Suprapubic skin (tissue), 4 donors: ENCODE measurements around the gene PSMA6. TPM values are rescaled to one million over a fixed set of nuclear protein-coding genes. Genes with fewer than 3 reads are reported as not detected.
"Not testable (repeated sequence)": the region's sequence is repeated elsewhere in the genome, so short reads cannot be mapped to it uniquely, and the experiment has no call there.

ENCODE experiments used
- DNase-seq, 2 donors: peaks; one replicate each; pipeline ENCODE4 v3.0.0-alpha.2; 2019; ENCODE audit warnings: low spot score in 2 of 2
- H3K27ac ChIP-seq: fragments of 200-600 bp; sonication (generic); one replicate; pipeline ENCODE4 v1.5.1; 2019
- H3K27me3 ChIP-seq: fragments of 200-600 bp; sonication (generic); one replicate; pipeline ENCODE4 v1.5.1; 2019
- H3K36me3 ChIP-seq: fragments of 200-600 bp; sonication (generic); one replicate; pipeline ENCODE4 v1.5.1; 2019
- H3K4me1 ChIP-seq: fragments of 200-600 bp; sonication (generic); one replicate; pipeline ENCODE4 v1.5.1; 2019
- H3K4me3 ChIP-seq: fragments of 200-600 bp; sonication (generic); one replicate; pipeline ENCODE4 v1.5.1; 2019; ENCODE audit warnings: mild to moderate bottlenecking
- H3K9me3 ChIP-seq: fragments of 200-600 bp; sonication (generic); one replicate; pipeline ENCODE4 v1.5.1; 2019
- EP300 ChIP-seq: sonication (generic); formaldehyde crosslinking; IDR thresholded peaks from one replicate; pipeline ENCODE4 v1.6.1; 2017; ENCODE audit warnings: antibody characterized with exemption
- POLR2A ChIP-seq, 2 donors: fragments of 450-650 bp; IDR thresholded peaks; one replicate each; pipeline ENCODE4 v1.6.1; 2017; ENCODE audit warnings: antibody characterized with exemption in 2 of 2, mild to moderate bottlenecking in 2 of 2, moderate library complexity in 2 of 2
- POLR2AphosphoS5 ChIP-seq, 3 donors: sonication (generic); formaldehyde crosslinking; IDR thresholded peaks; one replicate each; pipeline ENCODE4 v1.6.1; 2017; ENCODE audit warnings: antibody characterized with exemption in 3 of 3
- WGBS: methylation state at CpG from one replicate; pipeline ENCODE4 v1.1.5; 2018; 5-methylcytosine and 5-hydroxymethylcytosine counted together
- total RNA-seq, 4 donors: library from RNA; depleted of rRNA; stranded (reverse); fragments of >200 nt; gene quantifications; one replicate each; pipeline ENCODE4 v1.1.0, GENCODE V29; 2016
- TF ChIP-seq, protein P1 (sequence below), 2 donors: fragments of 200-600 bp in 1 of 2; fragments of 450-650 bp in 1 of 2; sonication (generic) in 1 of 2; IDR thresholded peaks; one replicate each; pipeline ENCODE4 v1.5.1; 2016 to 2019; ENCODE audit warnings: antibody characterized with exemption in 2 of 2, mild to moderate bottlenecking in 1 of 2, moderate library complexity in 1 of 2

Gene PSMA6
- total RNA-seq, 4 donors from 2014 or later: 80.4 to 133 (median 110) TPM

DNA sequence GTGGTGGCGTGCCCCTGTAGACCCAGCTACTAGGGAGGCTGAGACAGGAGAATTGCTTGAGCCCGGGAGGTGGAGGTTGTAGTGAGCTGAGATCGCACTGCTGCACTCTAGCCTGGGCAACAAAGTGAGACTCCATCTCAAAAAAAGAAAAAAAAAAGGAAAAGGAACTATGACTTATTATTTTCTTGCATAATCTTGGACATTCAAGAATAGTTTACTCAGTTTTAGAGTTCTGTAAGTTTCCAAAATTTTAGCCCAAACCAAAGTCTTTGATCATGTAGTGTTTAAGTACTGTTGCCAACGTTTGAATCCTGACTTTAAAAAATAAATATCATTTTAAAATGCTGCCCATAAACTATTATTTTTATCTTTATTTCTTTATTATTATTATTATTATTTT lies 6.2 kb downstream of the PSMA6 start:
- DNase-seq: no peak
- Histone ChIP-seq H3K27ac (no peak overlapping the region), H3K4me3 (no peak overlapping the region), H3K4me1 (peaks cover 55% of the 10 kb centered on the region), H3K9me3 (no peaks in the 10 kb centered on the region), H3K27me3 (no peaks in the 10 kb centered on the region), H3K36me3 (no peaks in the 10 kb centered on the region)
- WGBS: 85% methylated on average over 4 of the region's 4 CpGs
- TF ChIP-seq POLR2AphosphoS5 (IDR thresholded peaks at IDR 0.05) (no peak), POLR2A (IDR thresholded peaks at IDR 0.05) (no peak), EP300 (no peak)
- TF ChIP-seq, protein P1, sequence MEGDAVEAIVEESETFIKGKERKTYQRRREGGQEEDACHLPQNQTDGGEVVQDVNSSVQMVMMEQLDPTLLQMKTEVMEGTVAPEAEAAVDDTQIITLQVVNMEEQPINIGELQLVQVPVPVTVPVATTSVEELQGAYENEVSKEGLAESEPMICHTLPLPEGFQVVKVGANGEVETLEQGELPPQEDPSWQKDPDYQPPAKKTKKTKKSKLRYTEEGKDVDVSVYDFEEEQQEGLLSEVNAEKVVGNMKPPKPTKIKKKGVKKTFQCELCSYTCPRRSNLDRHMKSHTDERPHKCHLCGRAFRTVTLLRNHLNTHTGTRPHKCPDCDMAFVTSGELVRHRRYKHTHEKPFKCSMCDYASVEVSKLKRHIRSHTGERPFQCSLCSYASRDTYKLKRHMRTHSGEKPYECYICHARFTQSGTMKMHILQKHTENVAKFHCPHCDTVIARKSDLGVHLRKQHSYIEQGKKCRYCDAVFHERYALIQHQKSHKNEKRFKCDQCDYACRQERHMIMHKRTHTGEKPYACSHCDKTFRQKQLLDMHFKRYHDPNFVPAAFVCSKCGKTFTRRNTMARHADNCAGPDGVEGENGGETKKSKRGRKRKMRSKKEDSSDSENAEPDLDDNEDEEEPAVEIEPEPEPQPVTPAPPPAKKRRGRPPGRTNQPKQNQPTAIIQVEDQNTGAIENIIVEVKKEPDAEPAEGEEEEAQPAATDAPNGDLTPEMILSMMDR (IDR thresholded peaks at IDR 0.05): no peak

DNA sequence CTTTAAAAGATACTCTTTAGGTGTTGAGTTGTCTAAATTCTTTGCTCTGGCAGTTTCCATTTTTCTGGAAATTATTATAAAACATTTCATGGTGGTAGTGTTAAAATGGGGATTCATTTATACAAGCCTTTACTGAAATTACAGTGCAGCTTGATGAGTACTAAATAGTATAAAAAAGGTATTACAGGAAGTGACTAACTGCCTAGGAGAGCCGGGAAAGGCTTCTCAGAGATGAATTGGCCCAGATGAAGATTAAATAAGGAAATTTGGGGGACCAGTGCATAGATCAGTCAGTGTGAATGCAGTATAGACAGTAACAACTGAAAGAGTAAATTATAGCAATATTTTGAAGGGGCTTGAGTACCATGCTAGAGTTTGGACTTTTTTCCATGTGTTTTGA lies 7.5 kb downstream of the PSMA6 start:
- DNase-seq: no peak
- peaks cover 41% of the 10 kb centered on the region for H3K4me1 ChIP-seq
- TF ChIP-seq EP300: no peak
- no peak for TF ChIP-seq POLR2AphosphoS5 (IDR thresholded peaks at IDR 0.05)
- TF ChIP-seq, protein P1 (IDR thresholded peaks at IDR 0.05): no peak
- no peak for TF ChIP-seq POLR2A (IDR thresholded peaks at IDR 0.05)
- H3K9me3 ChIP-seq: no peaks in the 10 kb centered on the region
- no peaks in the 10 kb centered on the region for H3K36me3 ChIP-seq
- WGBS: 47% methylated on average over 1 of the region's 1 CpG
- no peak overlapping the region for H3K27ac ChIP-seq
- H3K4me3 ChIP-seq: no peak overlapping the region
- no peaks in the 10 kb centered on the region for H3K27me3 ChIP-seq

DNA sequence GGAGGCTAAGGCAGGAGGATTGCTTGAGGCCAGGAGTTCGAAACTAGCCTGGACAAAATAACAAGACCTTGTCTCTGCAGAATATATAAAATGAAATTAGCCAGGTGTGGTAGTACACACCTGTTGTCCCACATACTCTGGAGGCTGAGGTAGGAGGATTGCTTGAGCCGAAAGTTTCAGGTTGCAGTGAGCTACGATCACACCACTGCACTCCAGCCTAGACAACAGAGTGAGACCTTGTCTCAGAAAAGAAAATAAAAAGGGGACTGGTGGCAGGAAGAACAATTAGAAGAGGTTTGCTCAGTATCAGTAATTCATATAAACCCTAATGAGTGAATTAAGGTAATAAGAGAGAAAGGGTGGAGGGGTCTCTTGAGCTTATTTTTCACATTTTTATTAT lies 8.0 kb downstream of the PSMA6 start:
- H3K36me3 ChIP-seq: no peaks in the 10 kb centered on the region
- no peaks in the 10 kb centered on the region for H3K9me3 ChIP-seq
- no peak overlapping the region for H3K4me3 ChIP-seq
- no peak overlapping the region for H3K27ac ChIP-seq
- no peaks in the 10 kb centered on the region for H3K27me3 ChIP-seq
- DNase-seq: no peak
- WGBS: 94% methylated on average over 3 of the region's 3 CpGs
- peaks cover 36% of the 10 kb centered on the region for H3K4me1 ChIP-seq
- no peak for TF ChIP-seq POLR2A (IDR thresholded peaks at IDR 0.05)
- TF ChIP-seq, protein P1 (IDR thresholded peaks at IDR 0.05): no peak
- no peak for TF ChIP-seq POLR2AphosphoS5 (IDR thresholded peaks at IDR 0.05)
- TF ChIP-seq EP300: no peak

DNA sequence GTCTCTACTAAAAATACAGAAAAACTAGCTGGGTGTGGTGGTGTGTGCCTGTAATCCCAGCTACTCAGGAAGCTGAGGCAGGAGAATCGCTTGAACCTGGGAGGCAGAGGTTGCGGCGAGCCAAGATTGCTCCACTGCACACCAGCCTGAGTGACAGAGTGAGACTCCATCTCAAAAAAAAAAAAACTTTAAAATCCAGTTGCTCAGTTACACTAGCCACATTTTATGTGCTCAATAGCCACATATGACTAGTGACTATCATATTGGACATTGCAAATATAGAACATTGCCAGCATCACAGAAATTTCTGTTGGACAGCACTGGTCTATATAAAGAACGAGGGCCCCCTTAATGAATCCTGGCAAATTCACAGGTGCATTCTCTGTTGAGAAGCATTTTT lies 9.2 kb downstream of the PSMA6 start:
- peaks cover 29% of the 10 kb centered on the region for H3K4me1 ChIP-seq
- not testable (repeated sequence) for H3K27ac ChIP-seq
- 85% methylated on average over 4 of the region's 4 CpGs for WGBS

DNA sequence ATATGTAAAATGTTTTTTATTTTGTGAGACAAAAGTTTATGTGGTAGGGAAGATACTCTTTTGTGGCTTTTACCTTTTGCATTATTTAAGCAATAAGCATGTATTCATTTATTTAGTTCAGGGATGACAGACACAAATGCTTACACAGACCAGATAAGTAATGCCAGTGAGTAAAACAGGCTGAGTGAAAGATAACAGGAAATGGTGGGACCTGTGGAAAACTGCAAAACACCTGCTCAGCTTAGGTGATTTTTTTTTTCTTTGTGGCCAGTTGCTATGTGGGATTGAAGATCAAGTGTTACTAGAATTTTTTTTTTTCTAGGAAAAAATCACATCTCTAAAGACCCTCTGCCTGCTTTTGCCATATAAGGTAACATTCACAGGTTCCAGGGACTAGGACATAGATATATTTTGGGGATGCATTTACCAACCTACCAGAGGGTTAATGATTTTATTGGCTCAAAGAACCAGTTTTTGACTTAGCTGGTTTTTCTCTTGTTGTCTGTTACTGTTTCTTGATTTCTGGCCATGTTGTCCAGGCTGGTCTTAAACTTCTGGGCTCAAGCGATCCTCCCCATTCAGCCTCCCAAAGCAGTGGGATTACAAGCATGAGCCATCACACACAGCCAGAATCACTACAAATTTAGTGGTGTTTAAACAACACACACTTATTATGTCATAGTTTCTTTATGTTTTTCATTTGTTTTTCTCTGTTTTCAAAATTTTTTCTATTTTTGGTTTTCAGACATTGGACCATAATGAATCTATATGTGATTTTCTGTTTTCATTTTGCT lies 9.8 kb downstream of the PSMA6 start:
- TF ChIP-seq POLR2AphosphoS5 (IDR thresholded peaks at IDR 0.05): no peak
- TF ChIP-seq, protein P1 (IDR thresholded peaks at IDR 0.05): no peak
- TF ChIP-seq EP300: no peak
- no peak for TF ChIP-seq POLR2A (IDR thresholded peaks at IDR 0.05)
- no peak for DNase-seq
- Histone ChIP-seq H3K27ac (no peak overlapping the region), H3K27me3 (no peaks in the 10 kb centered on the region), H3K36me3 (no peaks in the 10 kb centered on the region), H3K9me3 (no peaks in the 10 kb centered on the region), H3K4me3 (no peak overlapping the region), H3K4me1 (peaks cover 23% of the 10 kb centered on the region)
- WGBS: 96% methylated on average over 1 of the region's 1 CpG

More for the DNA sequence above, 9.2 kb downstream of the PSMA6 start:
- not testable (repeated sequence) for H3K4me3 ChIP-seq, H3K36me3 ChIP-seq, H3K27me3 ChIP-seq, H3K9me3 ChIP-seq, DNase-seq
